Neural progenitor cell (in vitro differentiated cells): Measurements from ENCODE around the gene NDUFS3.
"Not testable (repeated sequence)": the region's sequence is repeated elsewhere in the genome, so short reads cannot be mapped to it uniquely, and the experiment has no call there.

Experiments
- CTCF ChIP-seq: fragments of 200-600 bp; sonication (generic); IDR thresholded peaks from 2 replicates; pipeline ENCODE4 v1.5.1; 2017; ENCODE audit warnings: antibody characterized with exemption, mild to moderate bottlenecking
- EZH2phosphoT487 ChIP-seq: fragments of 200-600 bp; sonication (generic); IDR thresholded peaks from 2 replicates; pipeline ENCODE4 v1.6.1; 2017; ENCODE audit warnings: antibody characterized with exemption

- not testable (repeated sequence) for TF ChIP-seq EZH2phosphoT487, CTCF
Measured at GRCh38 chr11:47564366-47564765, 14.5 kb upstream of the NDUFS3 start.
